ENCODE data around the gene NOTUM.

NOTUM gene

DNA sequence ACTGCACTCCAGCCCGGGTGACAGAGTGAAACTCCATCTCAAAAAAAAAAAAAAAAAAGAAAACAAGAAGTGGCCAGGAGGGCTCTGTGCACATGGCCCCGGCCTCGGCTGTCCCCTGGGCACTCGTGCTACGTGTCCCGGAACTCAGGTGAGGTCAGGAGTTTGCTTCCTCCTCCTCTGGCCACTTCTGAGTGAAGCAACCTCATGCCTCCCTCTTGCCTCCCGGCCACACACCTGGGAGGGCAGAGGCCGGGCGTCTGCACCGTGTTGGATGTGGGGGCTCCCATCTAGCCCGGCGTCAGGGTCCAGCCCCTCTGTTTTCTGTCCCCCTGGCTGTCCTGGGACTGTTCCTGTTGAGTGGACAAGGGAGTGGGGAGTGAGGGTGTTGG is 38.6 kb upstream of the NOTUM start:
- no peak for TF ChIP-seq CEBPB (IDR thresholded peaks at IDR 0.05)
- TF ChIP-seq, protein P1, sequence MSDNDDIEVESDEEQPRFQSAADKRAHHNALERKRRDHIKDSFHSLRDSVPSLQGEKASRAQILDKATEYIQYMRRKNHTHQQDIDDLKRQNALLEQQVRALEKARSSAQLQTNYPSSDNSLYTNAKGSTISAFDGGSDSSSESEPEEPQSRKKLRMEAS (IDR thresholded peaks at IDR 0.05), result no peak
- TF ChIP-seq FOXM1 (IDR thresholded peaks at IDR 0.05; ENCODE audit: borderline replicate concordance, low read depth), result no peak
- no peak for TF ChIP-seq TEAD4 (IDR thresholded peaks at IDR 0.05)
- no peak for TF ChIP-seq RAD21 (IDR thresholded peaks at IDR 0.05; ENCODE audit: low read depth)
- no peak for TF ChIP-seq EP300 (IDR thresholded peaks at IDR 0.05; ENCODE audit: borderline replicate concordance)
- TF ChIP-seq REST (IDR thresholded peaks at IDR 0.05; ENCODE audit: low read depth), result no peak
- TF ChIP-seq EGR1 (IDR thresholded peaks at IDR 0.05), result no peak
- TF ChIP-seq NFIC (IDR thresholded peaks at IDR 0.05), result no peak
- no peak for TF ChIP-seq YY1 (IDR thresholded peaks at IDR 0.05; ENCODE audit: low read depth)
- no peak for TF ChIP-seq CREB1 (IDR thresholded peaks at IDR 0.05; ENCODE audit: low read depth)
- TF ChIP-seq USF1 (IDR thresholded peaks at IDR 0.05), result no peak
- no peak for TF ChIP-seq ZBTB7A (IDR thresholded peaks at IDR 0.05; ENCODE audit: low read depth)
- TF ChIP-seq TAF1 (IDR thresholded peaks at IDR 0.05; ENCODE audit: low read depth), result no peak

DNA sequence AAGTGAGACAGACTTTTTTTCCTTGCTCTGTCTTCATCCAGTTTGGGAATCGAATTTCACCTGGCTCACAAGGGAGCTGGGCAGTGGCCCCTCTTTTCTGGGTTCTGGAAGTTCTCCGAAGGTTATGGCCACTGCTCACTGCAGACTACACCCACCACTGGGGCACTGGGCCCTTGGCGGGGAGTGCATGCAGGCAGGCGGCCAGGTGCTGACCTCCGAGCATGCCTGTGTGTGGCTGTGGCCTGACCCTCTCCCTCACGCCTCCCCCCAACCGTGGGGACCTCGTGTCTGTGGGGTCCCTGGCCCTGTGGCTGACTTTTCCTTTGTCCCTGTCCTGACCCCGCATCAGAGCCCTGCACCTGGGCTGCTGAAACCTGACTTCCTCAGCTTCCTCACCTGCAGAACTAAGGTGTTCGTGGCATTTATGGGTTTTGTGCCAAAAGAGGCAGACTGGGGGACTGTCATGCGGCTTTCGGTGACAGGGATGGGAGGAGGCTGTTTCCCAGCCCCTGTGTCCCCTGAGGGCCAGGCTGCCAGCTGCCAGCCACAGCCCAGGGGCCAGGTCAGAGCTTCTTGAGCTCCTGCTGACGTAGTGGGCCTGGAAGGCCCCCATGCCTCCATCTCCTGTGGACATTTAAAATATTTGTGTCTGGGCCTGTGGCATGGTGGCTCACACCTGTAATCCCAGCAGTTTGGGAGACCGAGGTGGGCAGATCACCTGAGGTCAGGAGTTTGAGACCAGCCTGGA is 37.9 kb upstream of the NOTUM start:
- TF ChIP-seq CREB1 (IDR thresholded peaks at IDR 0.05; ENCODE audit: low read depth), result no peak
- TF ChIP-seq ZBTB7A (IDR thresholded peaks at IDR 0.05; ENCODE audit: low read depth), result no peak
- no peak for TF ChIP-seq TEAD4 (IDR thresholded peaks at IDR 0.05)
- no peak for TF ChIP-seq CEBPB (IDR thresholded peaks at IDR 0.05)
- no peak for TF ChIP-seq TAF1 (IDR thresholded peaks at IDR 0.05; ENCODE audit: low read depth)
- TF ChIP-seq FOXM1 (IDR thresholded peaks at IDR 0.05; ENCODE audit: borderline replicate concordance, low read depth), result no peak
- no peak for TF ChIP-seq TCF12 (IDR thresholded peaks at IDR 0.05; ENCODE audit: low read depth)
- TF ChIP-seq NFIC (IDR thresholded peaks at IDR 0.05), result no peak
- TF ChIP-seq EGR1 (IDR thresholded peaks at IDR 0.05), result no peak
- no peak for TF ChIP-seq RAD21 (IDR thresholded peaks at IDR 0.05; ENCODE audit: low read depth)
- TF ChIP-seq EP300 (IDR thresholded peaks at IDR 0.05; ENCODE audit: borderline replicate concordance), result no peak

GRCh38 chr17:81998212-81998611 is 37.2 kb upstream of the NOTUM start:
- TF ChIP-seq FOXM1 (IDR thresholded peaks at IDR 0.05; ENCODE audit: borderline replicate concordance, low read depth) (no peak), REST (IDR thresholded peaks at IDR 0.05; ENCODE audit: low read depth) (no peak), CEBPB (IDR thresholded peaks at IDR 0.05) (no peak), TAF1 (IDR thresholded peaks at IDR 0.05; ENCODE audit: low read depth) (no peak), USF1 (IDR thresholded peaks at IDR 0.05) (no peak), TCF12 (IDR thresholded peaks at IDR 0.05; ENCODE audit: low read depth) (no peak), CREB1 (IDR thresholded peaks at IDR 0.05; ENCODE audit: low read depth) (no peak), EP300 (IDR thresholded peaks at IDR 0.05; ENCODE audit: borderline replicate concordance) (no peak), TEAD4 (IDR thresholded peaks at IDR 0.05) (no peak), ZBTB7A (IDR thresholded peaks at IDR 0.05; ENCODE audit: low read depth) (no peak), YY1 (IDR thresholded peaks at IDR 0.05; ENCODE audit: low read depth) (no peak), RAD21 (IDR thresholded peaks at IDR 0.05; ENCODE audit: low read depth) (no peak), NFIC (IDR thresholded peaks at IDR 0.05) (no peak), EGR1 (IDR thresholded peaks at IDR 0.05) (no peak)
- TF ChIP-seq, protein P1 (IDR thresholded peaks at IDR 0.05), result no peak

GRCh38 chr17:81996757-81997441 is 35.9 kb upstream of the NOTUM start:
- no peak for TF ChIP-seq USF1 (IDR thresholded peaks at IDR 0.05)
- no peak for TF ChIP-seq REST (IDR thresholded peaks at IDR 0.05; ENCODE audit: low read depth)
- TF ChIP-seq CEBPB (IDR thresholded peaks at IDR 0.05), result no peak
- TF ChIP-seq, protein P1 (IDR thresholded peaks at IDR 0.05), result no peak
- TF ChIP-seq TEAD4 (IDR thresholded peaks at IDR 0.05), result no peak
- no peak for TF ChIP-seq EGR1 (IDR thresholded peaks at IDR 0.05)
- TF ChIP-seq TAF1 (IDR thresholded peaks at IDR 0.05; ENCODE audit: low read depth), result no peak
- TF ChIP-seq ZBTB7A (IDR thresholded peaks at IDR 0.05; ENCODE audit: low read depth), result no peak
- no peak for TF ChIP-seq CREB1 (IDR thresholded peaks at IDR 0.05; ENCODE audit: low read depth)
- TF ChIP-seq NFIC (IDR thresholded peaks at IDR 0.05), result no peak
- TF ChIP-seq YY1 (IDR thresholded peaks at IDR 0.05; ENCODE audit: low read depth), result no peak
- TF ChIP-seq TCF12 (IDR thresholded peaks at IDR 0.05; ENCODE audit: low read depth), result no peak
